HK-2 (cell line): ENCODE data around the gene MAP3K20.
A peak's percentile ranks its signal among the peaks of the same experiment; 100 is the strongest.
"Not testable (repeated sequence)": the region's sequence is repeated elsewhere in the genome, so short reads cannot be mapped to it uniquely, and the experiment has no call there.

Source experiments
- DNase-seq: peaks from one replicate; pipeline ENCODE4 v3.0.0-alpha.2; 2018; ENCODE audit not compliant: unreplicated experiment

Gene MAP3K20

DNA sequence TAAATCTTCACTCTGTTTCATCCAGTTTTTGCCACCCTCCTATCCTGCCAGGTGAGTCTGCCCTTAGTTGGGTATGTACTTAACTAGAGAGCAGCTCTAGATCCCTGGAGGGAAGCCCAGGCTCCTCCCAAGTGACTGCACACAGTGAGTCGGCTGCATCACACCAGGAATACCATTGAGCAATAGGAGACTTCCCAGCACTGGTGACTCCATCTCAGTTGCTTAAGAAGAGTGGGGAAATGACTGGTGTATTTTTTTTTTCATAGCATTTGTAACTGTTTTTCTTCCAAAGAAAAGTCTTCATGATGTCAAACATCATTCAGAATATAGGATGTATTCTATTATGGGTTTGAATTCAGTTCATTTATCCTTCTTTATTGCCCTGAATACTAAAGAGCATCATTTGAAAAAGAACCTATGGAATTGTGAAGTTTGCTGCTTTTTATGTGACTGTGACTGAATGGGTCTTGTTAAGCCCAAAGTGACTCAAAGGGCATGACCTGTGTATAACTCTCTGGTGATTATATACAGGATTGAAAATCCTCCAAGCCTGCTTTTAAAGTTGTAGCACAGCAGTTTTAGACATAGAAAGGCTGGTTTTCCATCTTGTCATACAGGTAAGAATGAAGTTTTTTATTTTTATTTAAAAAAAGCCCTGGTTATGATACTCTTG is 84.3 kb downstream of the MAP3K20 start:
- DNase-seq: peak; percentile 61

DNA sequence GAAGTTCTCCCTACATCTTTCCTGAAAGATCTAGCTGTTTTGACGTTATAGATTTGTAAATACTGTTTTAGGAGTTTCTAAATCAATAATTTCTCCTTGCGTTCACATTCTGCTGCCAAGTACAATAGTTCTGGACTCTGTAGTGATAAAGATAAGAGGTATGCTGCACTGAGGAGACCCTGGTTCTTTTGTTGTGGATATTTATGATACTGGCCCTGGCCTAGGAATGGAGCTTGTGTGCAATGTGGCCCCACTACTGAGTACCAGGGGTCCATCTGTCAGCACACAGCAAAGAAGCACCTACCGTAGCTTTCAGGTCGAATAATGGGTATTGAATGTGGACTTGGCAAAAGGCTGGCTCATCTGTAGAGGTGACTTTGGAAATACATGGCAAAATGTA is 85.0 kb downstream of the MAP3K20 start:
- no peak for DNase-seq

DNA sequence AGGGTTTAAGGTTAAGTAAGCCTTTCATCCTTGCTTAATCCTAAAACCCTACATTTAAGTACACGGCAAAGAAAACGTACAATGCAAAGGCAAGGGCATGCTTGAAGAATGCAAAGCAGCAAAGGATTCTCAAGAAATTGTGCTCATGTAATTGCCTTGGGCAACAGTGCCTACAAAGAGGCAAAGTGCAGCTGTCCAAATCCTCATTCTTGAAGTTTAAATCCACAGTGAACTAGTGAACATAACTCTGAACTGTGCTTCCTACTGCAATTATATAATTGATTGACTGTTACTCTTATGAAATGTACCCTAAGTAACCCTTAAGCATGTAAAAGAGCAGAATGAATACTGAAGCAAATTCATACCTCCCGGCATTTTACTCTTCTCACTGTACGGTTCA is 85.4 kb downstream of the MAP3K20 start:
- no peak for DNase-seq

DNA sequence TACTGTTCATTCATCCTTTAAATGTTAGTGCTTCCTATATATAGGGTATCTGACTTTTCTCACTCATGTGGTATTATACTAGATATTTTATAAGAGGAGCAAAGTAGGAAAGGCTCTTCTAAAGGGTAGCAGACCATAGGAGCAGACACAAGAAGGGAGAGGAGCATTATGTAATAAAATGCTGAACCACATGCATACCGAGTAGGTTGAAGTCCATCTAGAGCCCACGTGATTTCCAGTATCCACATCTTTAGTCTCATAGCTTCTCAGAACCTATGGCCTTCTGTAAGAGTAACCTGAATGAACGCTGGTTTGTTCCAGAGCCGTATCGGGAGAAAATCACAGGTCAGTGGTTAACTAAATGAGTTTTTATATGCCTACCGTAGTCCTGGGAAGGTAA is 85.9 kb downstream of the MAP3K20 start:
- DNase-seq: no peak

DNA sequence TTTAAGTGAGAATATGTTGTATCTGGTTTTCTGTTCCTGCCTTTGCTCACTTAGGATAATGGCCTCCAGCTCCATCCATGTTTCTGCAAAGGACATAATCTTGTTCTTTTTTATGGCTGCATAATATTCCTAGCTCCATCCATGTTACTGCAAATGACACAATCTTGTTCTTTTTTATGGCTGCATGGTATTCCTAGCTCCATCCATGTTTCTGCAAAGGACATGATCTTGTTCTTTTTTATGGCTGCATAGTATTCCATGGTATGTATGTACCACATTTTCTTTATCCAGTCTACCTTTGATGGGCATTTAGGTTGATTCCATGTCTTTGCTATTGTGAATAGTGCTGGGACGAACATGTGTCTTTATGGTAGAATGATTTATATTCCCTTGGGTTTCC is 87.7 kb downstream of the MAP3K20 start:
- DNase-seq: not testable (repeated sequence)

DNA sequence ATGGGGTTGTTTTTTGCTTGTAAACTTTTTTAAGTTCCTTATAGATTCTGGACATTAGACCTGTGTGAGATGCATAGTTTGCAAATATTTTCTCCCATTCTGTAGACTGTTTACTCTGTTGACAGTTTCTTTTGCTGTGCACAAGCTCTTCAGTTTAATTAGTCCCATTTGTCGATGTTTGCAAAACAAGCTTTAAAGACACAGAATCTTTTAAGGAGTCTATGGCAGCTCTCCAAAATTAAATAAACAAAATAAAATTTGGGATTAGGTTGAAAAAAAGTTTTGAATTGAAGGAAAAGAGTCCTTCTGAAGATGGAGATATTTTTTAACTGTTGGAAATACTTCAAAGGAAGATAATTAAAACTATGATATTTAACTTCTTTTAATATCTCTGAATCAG is 88.8 kb downstream of the MAP3K20 start:
- DNase-seq: no peak

DNA sequence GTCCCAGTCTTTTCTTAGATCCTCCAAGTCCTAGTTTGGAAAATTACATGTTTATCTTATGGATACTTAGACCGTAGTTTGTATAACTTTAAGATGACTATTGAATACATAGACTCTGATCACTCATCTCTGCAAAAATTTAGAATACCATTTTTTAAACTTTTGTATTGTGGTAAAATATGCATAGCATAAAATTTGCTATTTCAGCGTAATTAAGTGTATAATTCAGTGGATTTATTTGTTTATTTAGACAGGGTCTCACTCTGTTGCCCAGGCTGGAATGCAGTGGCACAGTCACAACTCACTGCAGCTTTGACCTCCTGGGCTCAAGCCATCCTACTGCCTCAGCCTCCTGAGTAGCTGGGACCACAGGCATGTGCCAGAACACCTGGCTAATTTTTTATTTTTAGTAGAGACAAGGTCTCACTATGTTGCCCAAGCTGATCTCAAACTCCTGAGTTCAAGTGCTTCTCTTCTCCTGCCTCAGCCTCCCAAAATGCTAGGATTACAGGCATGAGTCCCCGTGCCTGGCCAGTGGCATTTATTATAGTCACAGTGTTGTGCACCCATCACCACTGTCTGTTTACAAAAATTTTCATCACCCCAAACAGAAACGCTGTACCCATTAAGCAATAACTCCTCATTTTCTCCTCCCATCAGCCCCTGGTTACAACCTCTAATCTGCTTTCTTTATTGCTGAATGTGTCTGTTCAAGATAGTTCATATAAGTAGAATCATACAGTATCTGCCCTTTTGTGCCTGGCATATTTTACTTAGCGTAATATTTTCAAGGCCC is 90.0 kb downstream of the MAP3K20 start:
- no peak for DNase-seq

DNA sequence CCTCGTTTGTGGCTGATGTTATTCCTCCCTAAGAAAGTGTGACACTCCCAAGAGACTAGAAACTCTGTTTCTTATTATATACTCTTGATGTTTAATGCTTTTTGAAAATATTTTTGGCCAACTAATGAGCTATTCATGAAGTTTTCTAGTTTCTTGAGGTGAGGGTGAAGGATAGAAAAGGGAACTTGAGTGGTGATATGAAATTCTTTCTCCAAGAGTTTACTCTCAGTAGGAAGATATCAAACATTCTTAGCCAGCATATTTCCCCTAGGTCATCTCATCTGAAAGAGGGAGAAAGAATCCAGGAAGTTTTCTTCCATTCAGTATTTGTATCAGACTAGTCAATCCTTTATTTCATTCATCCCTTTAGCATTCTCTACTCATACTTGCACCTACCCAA is 95.7 kb downstream of the MAP3K20 start:
- DNase-seq: no peak

DNA sequence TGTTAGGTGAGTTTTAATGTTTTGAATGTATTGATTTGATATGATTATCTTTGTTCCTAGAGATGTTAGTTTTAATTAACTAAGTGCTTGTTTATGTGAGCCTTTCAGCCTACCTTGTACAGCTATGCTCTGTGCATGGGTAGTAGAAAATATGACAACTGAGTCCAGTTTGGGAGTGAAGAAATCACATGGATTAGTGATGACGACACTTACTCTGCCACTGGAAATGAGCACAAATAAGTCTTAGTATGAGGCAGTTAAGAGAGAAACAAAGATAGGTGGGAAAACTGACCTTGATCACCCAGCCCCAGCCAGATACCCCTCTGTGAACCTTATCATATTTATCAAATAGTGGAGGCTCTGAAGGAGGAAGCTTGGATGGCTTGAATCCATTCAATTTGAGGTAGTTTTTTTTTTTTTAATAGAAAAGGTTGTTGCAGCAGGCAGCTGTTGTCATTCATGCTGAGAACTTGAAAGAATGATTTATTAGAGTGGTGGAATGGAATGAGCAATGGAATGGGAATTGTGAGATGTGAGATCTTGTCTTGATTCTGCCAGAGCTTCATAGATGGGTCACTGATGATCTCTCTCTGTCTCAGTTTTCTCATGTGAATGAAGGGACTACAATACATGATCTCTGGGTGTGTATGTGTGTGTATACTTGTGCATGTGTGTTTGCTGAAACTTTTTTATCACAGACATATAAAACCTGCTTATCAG is 96.4 kb downstream of the MAP3K20 start:
- DNase-seq: no peak

DNA sequence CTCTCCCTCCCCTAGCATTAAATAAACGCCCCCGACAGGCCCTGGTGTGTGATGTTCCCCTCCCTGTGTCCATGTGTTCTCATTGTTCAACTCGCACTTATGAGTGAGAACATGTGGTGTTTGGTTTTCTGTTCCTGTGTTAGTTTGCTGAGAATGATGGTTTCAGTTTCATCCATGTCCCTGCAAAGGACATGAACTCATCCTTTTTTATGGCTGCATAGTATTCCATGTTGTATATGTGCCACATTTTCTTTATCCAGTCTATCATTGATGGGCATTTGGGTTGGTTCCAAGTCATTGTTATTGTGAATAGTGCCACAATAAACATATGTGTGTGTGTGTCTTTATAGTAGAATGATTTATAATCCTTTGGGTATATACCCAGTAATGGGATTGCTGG is 98.7 kb downstream of the MAP3K20 start:
- not testable (repeated sequence) for DNase-seq

DNA sequence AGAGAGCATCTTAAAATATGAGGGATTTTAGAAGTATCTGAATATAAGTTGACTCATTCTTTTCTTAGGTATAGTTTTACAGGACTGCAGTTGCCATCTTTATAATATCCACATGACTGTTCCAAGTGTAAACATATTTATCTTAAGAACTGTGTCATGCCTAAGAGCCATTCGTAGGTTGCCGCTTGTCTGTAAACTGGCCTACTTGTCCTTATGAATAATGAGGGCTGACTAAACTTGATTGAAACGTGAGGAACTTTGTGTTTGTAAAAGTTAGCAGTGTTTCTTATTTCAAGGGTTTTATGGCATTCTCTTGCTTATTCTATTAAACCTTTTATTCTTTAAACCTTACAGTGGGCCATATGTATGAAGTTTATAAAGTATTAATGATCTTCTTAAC is 99.6 kb downstream of the MAP3K20 start:
- no peak for DNase-seq

DNA sequence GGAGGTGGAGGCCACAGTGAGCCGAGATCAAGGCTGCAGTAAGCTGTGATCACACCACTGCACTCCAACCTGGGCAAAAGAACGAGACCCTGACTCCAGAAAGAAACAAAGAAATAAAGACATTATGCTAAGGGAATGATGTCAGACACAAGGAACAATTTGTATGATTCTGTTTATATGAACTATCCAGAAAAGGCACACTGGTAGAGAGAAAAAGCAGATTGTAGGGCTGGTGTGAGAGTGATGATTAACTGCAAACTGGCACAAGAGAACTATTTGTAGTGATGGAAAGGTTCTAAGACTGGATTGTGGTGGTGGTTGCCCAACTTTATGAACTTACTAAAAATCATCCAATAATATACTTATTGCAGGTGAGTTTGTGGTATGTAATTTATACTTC is 106.3 kb downstream of the MAP3K20 start:
- DNase-seq: no peak

DNA sequence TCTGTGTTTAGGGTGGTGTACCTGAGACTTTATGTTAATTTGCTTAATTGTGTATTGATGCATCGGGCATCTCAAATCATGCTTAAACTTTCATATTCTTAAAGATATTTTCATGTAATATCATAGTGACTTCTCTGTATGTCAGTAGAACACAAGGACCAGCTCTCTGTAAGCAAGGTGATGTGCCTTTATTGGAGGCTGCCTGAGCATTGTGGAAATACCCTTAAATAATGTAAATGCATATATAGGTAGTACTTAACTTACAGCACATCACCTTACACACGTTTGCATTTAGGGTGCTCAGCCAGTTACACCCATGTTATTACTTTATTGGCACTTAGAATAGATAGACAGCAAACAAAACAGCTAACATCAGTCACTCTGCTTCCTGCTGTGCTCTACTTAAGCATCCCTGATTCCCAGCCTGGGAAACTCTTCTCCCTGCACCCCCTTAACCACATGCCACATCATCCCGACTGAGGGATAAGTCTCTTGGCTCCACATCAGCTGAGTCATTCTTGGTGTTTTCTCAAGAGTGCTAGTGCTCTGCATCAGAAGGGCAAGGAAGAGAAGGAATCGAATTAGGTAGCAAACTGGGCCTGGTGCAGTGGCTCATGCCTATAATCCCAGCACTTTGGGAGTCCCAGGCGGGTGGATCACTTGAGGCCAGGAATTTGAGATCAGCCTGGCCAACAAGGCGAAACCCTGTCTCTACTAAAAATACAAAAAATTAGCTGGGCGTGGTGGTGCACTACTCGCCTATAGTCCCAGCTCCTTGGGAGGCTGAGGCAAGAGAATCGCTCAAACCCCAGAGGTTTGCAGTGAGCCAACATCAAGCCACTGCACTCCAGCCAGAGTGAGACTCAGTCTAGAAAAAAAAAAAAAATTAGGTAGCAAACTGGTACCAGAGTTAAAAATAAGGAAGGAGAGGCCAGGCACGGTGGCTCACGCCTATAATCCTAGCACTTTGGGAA is 108.7 kb downstream of the MAP3K20 start:
- DNase-seq: peak; percentile 72

DNA sequence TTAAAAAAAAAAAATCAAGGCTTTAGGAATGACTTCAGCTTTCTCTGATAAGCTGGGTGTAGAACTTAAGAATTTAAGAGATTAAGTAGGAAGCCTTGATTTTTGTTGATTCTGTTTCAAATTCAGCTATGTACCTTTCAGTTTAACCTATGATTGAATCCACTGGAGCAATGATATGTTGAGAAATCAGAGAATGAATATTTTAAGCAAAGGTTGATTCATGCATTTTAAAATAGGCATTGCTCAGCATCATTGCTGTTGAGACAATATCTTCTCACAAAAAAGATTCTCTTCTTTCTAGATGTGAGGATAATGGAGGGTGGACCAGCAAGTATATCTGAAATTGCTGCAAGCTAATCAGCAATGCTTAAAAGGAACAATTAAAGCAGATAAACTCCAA is 109.8 kb downstream of the MAP3K20 start:
- no peak for DNase-seq

DNA sequence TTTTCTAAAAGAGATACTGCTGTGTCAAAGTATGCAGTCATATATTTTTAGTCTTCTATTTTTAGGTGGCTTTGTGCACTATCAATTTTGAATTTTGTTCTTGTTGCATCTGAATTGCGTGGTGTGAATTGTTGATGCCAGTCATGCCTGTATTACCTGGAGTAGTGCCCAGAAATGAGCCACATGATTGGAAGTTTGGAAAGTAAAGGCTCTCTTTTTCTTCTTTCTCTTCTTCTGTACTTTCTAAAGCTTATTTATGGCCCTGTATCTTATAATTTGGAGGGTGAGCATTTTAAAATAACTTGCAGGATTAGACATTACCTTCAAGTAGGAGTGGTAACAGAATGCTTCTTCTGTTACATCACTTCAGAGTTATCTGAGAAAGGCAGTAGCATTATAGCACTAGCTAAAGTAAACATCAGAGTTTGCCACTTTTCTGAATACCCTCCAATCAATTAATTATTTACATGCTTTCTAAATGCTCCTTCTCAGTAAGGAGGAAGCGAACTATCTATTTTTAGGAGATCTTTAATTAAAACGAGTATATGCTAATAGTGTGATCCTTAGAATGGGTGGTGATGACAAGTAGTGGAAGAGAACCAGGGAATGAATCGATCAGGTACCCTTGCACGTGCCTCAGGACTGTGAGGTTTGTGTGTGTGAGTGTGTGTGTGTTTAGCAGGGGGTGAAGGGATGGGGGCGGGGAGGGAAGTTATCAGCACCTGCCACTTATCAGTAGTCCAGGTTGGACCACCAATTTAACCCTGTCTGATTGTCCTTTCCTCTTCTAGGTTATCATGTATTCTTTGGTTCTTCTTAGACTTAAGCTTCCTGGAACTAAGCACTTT is 112.5 kb downstream of the MAP3K20 start:
- no peak for DNase-seq

DNA sequence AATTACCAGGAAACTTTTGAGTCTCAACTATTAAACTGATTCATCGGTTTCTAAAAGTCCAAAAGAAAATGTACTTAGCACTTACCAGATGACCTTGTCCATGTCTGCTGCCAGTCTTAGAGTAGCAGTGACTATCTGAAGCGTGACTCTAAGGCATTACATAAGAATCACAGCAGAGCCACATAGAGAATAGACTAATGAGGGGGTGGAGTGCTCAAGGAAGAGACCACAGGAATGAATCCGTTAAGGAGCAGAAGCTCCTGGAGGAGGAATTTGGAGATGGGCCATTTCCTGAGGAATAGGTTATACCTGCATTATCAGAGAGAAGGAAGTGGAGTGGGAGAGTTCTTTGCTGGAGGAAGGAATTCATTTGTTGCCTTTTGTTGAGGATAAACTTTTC is 116.0 kb downstream of the MAP3K20 start:
- DNase-seq: peak; percentile 25

DNA sequence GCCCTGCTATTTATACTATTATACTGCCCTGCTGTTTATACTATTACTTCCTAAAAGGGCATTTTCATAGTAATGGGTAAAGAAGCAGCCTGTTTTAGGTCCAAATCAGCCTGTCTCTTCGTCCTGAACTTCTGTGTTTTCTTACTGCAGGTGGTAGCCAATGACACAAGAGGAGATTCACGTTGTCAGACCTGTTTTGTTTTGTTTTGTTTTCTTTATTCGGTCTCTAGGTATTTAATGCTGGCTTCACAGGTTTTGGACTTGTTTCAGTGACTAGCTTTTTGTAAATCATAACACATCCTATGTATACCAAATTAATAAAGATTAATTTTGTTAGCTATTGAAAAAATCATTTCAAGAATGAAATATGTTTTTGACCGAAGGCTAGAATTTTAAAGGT is 116.4 kb downstream of the MAP3K20 start:
- no peak for DNase-seq

DNA sequence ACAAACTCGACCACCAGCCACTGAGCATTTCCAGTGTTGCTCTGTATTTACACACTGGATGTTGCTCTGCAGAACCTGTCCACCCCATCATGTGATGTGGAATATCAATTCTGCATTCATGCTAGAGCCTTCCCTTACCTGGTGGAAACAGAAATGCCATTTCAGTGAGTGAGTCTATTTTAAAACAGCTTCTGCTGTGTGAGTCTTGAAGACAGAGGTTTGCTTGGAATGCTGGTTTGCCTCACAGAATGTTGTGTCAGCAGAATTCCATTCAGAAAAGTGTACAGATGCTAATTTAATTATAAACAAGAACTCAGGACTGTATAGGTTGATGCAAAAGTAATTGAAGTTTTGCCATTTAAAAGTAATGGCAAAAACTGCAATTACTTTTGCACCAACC is 118.3 kb downstream of the MAP3K20 start:
- DNase-seq: no peak

DNA sequence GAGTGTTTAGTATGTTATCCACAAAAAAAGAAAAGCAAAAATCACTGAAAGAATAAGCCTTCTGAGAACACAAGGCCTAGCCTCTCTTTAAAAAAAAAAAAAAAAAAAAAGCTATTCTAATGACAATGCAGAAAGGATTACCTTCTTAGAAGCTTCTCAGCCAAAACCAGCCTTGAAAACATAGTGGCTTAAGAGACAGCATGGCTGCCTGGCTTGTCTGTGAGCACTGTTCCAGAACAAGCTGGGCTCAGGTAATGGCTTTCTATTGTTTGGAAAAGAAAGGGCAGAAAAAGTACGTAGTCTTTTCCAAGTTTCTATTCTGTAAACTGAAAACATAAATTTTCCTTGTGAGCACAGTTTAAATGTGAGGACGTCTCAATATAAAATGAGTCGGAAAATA is 119.5 kb downstream of the MAP3K20 start:
- no peak for DNase-seq

DNA sequence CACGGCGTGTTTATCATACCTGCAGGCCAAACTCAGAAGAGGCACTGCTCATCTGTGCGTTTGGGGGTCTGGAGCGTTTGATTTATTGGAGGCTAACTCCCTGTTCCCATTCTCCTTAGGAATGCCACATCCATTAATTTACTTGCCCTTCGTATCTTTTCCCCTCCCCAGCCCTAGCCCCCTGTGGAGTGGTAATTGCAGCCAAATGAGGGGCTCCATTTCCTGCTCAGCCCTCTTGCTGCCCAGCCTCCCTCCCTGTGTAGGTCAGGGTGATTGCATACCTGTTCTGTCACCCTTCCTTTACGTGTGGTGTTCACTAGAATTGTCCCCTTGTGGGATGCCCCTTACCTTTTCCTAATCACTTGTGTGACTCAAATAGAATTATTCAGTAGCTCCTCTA is 120.4 kb downstream of the MAP3K20 start:
- DNase-seq: no peak

DNA sequence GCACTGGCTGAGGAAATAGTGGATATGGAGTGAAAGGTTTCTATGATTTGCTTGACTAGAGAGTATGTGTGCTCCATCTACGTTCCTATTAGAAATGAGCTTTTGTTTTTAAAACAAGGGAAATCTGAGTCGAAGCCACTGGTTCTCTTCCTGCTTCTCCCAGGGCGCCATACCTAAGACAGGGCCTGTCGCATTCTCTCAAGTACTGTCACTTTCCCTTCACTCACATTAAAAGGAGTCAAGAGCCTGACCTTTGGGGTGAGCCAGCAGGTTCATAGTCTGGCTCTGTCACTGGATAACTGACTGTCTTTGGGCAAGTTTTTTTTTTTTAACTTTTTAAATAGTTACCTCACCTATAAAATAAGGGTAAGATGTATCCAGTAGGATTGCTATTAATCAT is 121.0 kb downstream of the MAP3K20 start:
- no peak for DNase-seq
